ENCODE measurements around the gene SPN. TPM values are rescaled to one million over a fixed set of nuclear protein-coding genes. Genes with fewer than 3 reads are reported as not detected.

The SPN gene
- total RNA-seq, 1 donor from 2014 or later, result not detected

- no peak overlapping the region for H3K4me3 ChIP-seq (ENCODE audit: low read depth, low read length)
- no peak for FAIRE-seq
- no peaks in the 10 kb centered on the region for H3K27me3 ChIP-seq (ENCODE audit: control insufficient read depth, insufficient read depth, low read length)
- no peaks in the 10 kb centered on the region for H3K36me3 ChIP-seq (ENCODE audit: control insufficient read depth, insufficient read depth, low read length)
- peak; percentile 13 for DNase-seq (ENCODE audit: low read depth)
- TF ChIP-seq CTCF (IDR thresholded peaks at IDR 0.05; ENCODE audit: insufficient read depth, low read length, severe bottlenecking), result no peak
These were observed 17.3 kb upstream of the SPN start for GRCh38 chr16:29645694-29646187.

GRCh38 chr16:29646947-29647346 is 16.1 kb upstream of the SPN start:
- no peak overlapping the region for H3K4me3 ChIP-seq (ENCODE audit: low read depth, low read length)
- no peaks in the 10 kb centered on the region for H3K36me3 ChIP-seq (ENCODE audit: control insufficient read depth, insufficient read depth, low read length)
- FAIRE-seq (no peak), DNase-seq (ENCODE audit: low read depth) (no peak)
- no peaks in the 10 kb centered on the region for H3K27me3 ChIP-seq (ENCODE audit: control insufficient read depth, insufficient read depth, low read length)
- no peak for TF ChIP-seq CTCF (IDR thresholded peaks at IDR 0.05; ENCODE audit: insufficient read depth, low read length, severe bottlenecking)

DNA sequence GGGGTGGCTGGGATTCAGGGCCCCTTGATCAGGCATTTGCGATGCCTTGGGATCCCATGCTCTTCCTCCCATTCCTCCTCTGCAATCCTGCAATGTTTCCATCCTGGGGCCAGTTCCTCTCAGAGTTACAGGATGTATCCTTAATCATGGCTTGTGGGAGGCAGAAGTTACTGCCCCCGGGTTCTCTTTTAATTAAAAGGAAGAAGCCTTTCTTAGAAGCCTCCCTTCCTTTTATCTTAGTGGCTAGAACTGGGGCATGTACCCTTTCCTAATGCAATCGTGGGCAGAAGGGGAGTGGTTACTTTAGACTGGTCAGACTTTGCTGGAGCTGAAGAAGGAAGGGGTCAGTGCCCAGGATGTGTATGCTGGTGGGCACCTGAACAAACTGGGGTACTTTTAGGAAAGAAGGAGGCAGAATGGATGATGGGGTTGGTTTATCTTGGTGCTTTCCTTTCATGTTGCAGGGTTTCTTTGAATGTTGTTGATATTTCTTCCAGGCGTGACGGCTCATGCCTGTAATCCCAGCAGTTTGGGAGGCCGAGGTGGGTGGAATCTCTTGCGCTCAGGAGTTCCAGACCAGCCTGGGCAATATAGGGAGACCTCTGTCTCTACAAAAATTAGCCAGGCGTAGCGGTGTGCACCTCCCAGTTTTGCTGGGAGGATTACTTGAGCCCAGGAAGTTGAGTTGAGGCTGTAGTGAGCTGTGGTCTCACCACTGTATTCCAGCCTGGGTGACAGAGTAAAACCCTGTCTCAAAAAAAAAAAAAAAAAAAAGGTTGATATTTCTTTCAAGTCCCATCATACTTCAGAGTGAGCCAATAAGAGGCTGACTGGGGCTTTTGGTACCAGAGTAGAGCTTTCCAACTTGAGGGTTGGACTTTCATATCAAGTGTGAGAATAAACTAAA is 13.2 kb upstream of the SPN start:
- H3K27me3 ChIP-seq (ENCODE audit: control insufficient read depth, insufficient read depth, low read length), result no peaks in the 10 kb centered on the region
- H3K36me3 ChIP-seq (ENCODE audit: control insufficient read depth, insufficient read depth, low read length), result no peaks in the 10 kb centered on the region
- FAIRE-seq (no peak), DNase-seq (ENCODE audit: low read depth) (no peak)
- no peak overlapping the region for H3K4me3 ChIP-seq (ENCODE audit: low read depth, low read length)
- no peak for TF ChIP-seq CTCF (IDR thresholded peaks at IDR 0.05; ENCODE audit: insufficient read depth, low read length, severe bottlenecking)

GRCh38 chr16:29650771-29651170 is 12.3 kb upstream of the SPN start:
- no peak for TF ChIP-seq CTCF (IDR thresholded peaks at IDR 0.05; ENCODE audit: insufficient read depth, low read length, severe bottlenecking)
- FAIRE-seq (no peak), DNase-seq (ENCODE audit: low read depth) (no peak)
- Histone ChIP-seq H3K4me3 (ENCODE audit: low read depth, low read length) (no peak overlapping the region), H3K36me3 (ENCODE audit: control insufficient read depth, insufficient read depth, low read length) (no peaks in the 10 kb centered on the region), H3K27me3 (ENCODE audit: control insufficient read depth, insufficient read depth, low read length) (no peaks in the 10 kb centered on the region)

DNA sequence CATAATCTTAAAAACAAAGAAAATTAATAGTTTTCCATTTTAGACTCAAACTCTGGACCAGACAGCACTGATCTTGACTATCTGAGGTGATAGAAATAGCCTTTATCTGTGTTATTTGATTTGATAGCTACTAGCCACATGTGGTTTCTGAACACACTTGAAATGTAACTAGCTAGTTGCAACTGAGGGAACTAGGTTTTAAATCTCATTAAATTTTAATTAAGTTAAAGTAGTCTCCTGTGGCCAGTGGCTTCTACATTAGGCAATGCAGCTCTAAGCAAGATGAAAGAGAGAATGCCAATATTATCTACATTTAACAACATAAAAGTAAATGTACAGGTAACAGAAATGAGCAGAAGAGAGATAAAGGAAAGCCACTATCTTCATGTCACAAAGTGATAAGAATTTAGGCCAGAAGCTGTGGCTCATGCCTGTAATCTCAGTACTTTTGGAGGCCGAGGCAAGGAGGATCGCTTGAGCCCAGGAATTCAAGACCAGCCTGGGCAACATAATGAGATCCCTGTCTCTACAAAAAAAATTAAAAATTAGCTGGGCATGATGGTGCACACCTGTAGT is 11.2 kb upstream of the SPN start:
- Histone ChIP-seq H3K36me3 (ENCODE audit: control insufficient read depth, insufficient read depth, low read length) (no peaks in the 10 kb centered on the region), H3K27me3 (ENCODE audit: control insufficient read depth, insufficient read depth, low read length) (no peaks in the 10 kb centered on the region), H3K4me3 (ENCODE audit: low read depth, low read length) (no peak overlapping the region)
- FAIRE-seq (no peak), DNase-seq (ENCODE audit: low read depth) (no peak)
- no peak for TF ChIP-seq CTCF (IDR thresholded peaks at IDR 0.05; ENCODE audit: insufficient read depth, low read length, severe bottlenecking)
